Neural crest cell (in vitro differentiated cells): Measurements from ENCODE around the gene RELN. TPM values are rescaled to one million over a fixed set of nuclear protein-coding genes. Genes with fewer than 3 reads are reported as not detected.

Experiments
- DNase-seq: peaks from one replicate; pipeline ENCODE4 v3.0.0; 2021; ENCODE audit warnings: low read depth, mixed read lengths, low spot score
- H3K27ac Mint-ChIP-seq: one replicate; pipeline ENCODE4 v1.8.0; 2021; ENCODE audit warnings: mild to moderate bottlenecking, mixed read lengths; ENCODE audit not compliant: unreplicated experiment
- H3K27me3 Mint-ChIP-seq: 2 replicates; pipeline ENCODE4 v1.8.0; 2021; ENCODE audit warnings: low read depth, mild to moderate bottlenecking, mixed read lengths
- H3K36me3 Mint-ChIP-seq: 2 replicates; pipeline ENCODE4 v1.8.0; 2021; ENCODE audit warnings: low read depth, mild to moderate bottlenecking, mixed read lengths
- H3K4me1 Mint-ChIP-seq: 2 replicates; pipeline ENCODE4 v1.8.0; 2021; ENCODE audit warnings: mixed read lengths
- H3K4me3 Mint-ChIP-seq: one replicate; pipeline ENCODE4 v1.8.0; 2021; ENCODE audit warnings: mild to moderate bottlenecking, mixed read lengths
- H3K9me3 Mint-ChIP-seq: 2 replicates; pipeline ENCODE4 v1.8.0; 2021; ENCODE audit warnings: mixed read lengths
- CTCF ChIP-seq: fragments of 200-600 bp; sonication (generic); conservative IDR thresholded peaks from 2 replicates; pipeline ENCODE4 v1.5.0; 2021; ENCODE audit warnings: antibody characterized with exemption, mild to moderate bottlenecking
- total RNA-seq: library from RNA; stranded (reverse); gene quantifications from 2 replicates; pipeline ENCODE4 v1.2.1, GENCODE V29; 2021

Gene RELN
- total RNA-seq, 1 donor from 2014 or later, result 0.02 TPM

- no peaks in the 10 kb centered on the region for H3K9me3 Mint-ChIP-seq
- no peak for DNase-seq
- no peak overlapping the region for H3K4me3 Mint-ChIP-seq
- no peak overlapping the region for H3K27ac Mint-ChIP-seq
- peaks cover 5% of the 10 kb centered on the region for H3K4me1 Mint-ChIP-seq
- H3K27me3 Mint-ChIP-seq, result peaks cover 93% of the 10 kb centered on the region
- no peaks in the 10 kb centered on the region for H3K36me3 Mint-ChIP-seq
- no peak for TF ChIP-seq CTCF
These were observed 3.8 kb downstream of the RELN start for GRCh38 chr7:103985565-103986126.

- Mint-ChIP-seq H3K27me3 (peaks cover 94% of the 10 kb centered on the region), H3K4me1 (no peaks in the 10 kb centered on the region), H3K4me3 (no peak overlapping the region), H3K27ac (no peak overlapping the region), H3K36me3 (no peaks in the 10 kb centered on the region), H3K9me3 (no peaks in the 10 kb centered on the region)
- no peak for DNase-seq
- no peak for TF ChIP-seq CTCF
These were observed 5.4 kb downstream of the RELN start for GRCh38 chr7:103984050-103984449.

- DNase-seq, result no peak
- Mint-ChIP-seq H3K4me3 (no peak overlapping the region), H3K27me3 (peaks cover 94% of the 10 kb centered on the region), H3K4me1 (no peaks in the 10 kb centered on the region), H3K9me3 (no peaks in the 10 kb centered on the region), H3K36me3 (no peaks in the 10 kb centered on the region), H3K27ac (no peak overlapping the region)
- TF ChIP-seq CTCF, result no peak
These were observed 6.1 kb downstream of the RELN start for GRCh38 chr7:103983201-103983977.

- Mint-ChIP-seq H3K36me3 (no peaks in the 10 kb centered on the region), H3K27me3 (peaks cover 92% of the 10 kb centered on the region), H3K9me3 (no peaks in the 10 kb centered on the region)
These were observed 8.4 kb downstream of the RELN start for GRCh38 chr7:103981003-103981423.

GRCh38 chr7:103972779-103973434 lies 16.6 kb downstream of the RELN start:
- Mint-ChIP-seq H3K36me3 (no peaks in the 10 kb centered on the region), H3K27me3 (peaks cover 53% of the 10 kb centered on the region), H3K9me3 (no peaks in the 10 kb centered on the region), H3K27ac (no peak overlapping the region), H3K4me3 (no peak overlapping the region), H3K4me1 (no peaks in the 10 kb centered on the region)
- DNase-seq, result no peak
- no peak for TF ChIP-seq CTCF

More at GRCh38 chr7:103981003-103981423, 8.4 kb downstream of the RELN start:
- Mint-ChIP-seq H3K27ac (no peak overlapping the region), H3K4me1 (no peaks in the 10 kb centered on the region), H3K4me3 (no peak overlapping the region)
- no peak for DNase-seq
- TF ChIP-seq CTCF, result no peak
